ENCODE results near the gene VAPA. TPM values are rescaled to one million over a fixed set of nuclear protein-coding genes. Genes with fewer than 3 reads are reported as not detected.

Gene VAPA
- total RNA-seq (2022; extraction: Qiagen RNA extraction; ENCODE audit: low read depth): 178 to 213 TPM (median 190 TPM) in 5 replicates

GRCh38 chr18:9913526-9914333 is at the start of gene VAPA:
VAPA (plus strand) TSS chr18:9914016; CDS start chr18:9914257, 241 bp downstream.

GRCh38 chr18:9885170-9886004 is 28.4 kb upstream of the VAPA start, which contains the start of gene TXNDC2:
TXNDC2 (plus strand) TSS chr18:9885973; CDS start chr18:9886681, 708 bp downstream.

Other genes with a start within 250 kb of the VAPA start
- gene RAB31, start 205.7 kb upstream of the VAPA start, total RNA-seq (2022; extraction: Qiagen RNA extraction; ENCODE audit: low read depth): 25.5 to 35.5 TPM (median 32.2 TPM) in 5 replicates
- gene TXNDC2, start 28.0 kb upstream of the VAPA start, total RNA-seq (2022; extraction: Qiagen RNA extraction; ENCODE audit: low read depth): 0.05 to 0.38 TPM (median 0.17 TPM) in 5 replicates